Measurements from ENCODE around the gene CADPS. TPM values are rescaled to one million over a fixed set of nuclear protein-coding genes. Genes with fewer than 3 reads are reported as not detected.

CADPS gene
- total RNA-seq, 8 experiments from 2014 or later = 1.6 to 196 (median 90.7) TPM

GRCh38 chr3:62823461-62824050 is 51.7 kb downstream of the CADPS start:
- 42 to 92% (median 80%) methylated on average over 2 to 6 of the region's 6 CpGs for WGBS, 10 experiments
- H3K4me3 ChIP-seq = no peak overlapping the region
- H3K4me1 ChIP-seq (replicated peaks in 1 of 2) = peaks cover 0 to 2% of the 10 kb centered on the region in 2 donors
- H3K27ac ChIP-seq = no peak overlapping the region
- ATAC-seq (replicated peaks in 6 of 8) = peak in 1 of 8 experiments; percentile 29
- in situ Hi-C loops (cut with MboI; ENCODE audit: low pct_unique_long_range_greater_than_20kb in 2 of 9, low sequenced_read_pairs in 9 of 9, unreplicated experiment in 9 of 9) = no loop called here

GRCh38 chr3:62822905-62823304 is 52.3 kb downstream of the CADPS start:
- in situ Hi-C loops (cut with MboI; ENCODE audit: low pct_unique_long_range_greater_than_20kb in 2 of 9, low sequenced_read_pairs in 9 of 9, unreplicated experiment in 9 of 9) = no loop called here
- no peak for ATAC-seq (replicated peaks in 6 of 8)
- Histone ChIP-seq H3K4me3 (no peak overlapping the region), H3K4me1 (replicated peaks in 1 of 2) (peaks cover 0 to 2% of the 10 kb centered on the region in 2 donors), H3K27ac (no peak overlapping the region)
- WGBS, 10 experiments = 56 to 100% (median 100%) methylated on average over 1 of the region's 1 CpG; no CpG with 5 or more reads in 1 of the 10 experiments

DNA sequence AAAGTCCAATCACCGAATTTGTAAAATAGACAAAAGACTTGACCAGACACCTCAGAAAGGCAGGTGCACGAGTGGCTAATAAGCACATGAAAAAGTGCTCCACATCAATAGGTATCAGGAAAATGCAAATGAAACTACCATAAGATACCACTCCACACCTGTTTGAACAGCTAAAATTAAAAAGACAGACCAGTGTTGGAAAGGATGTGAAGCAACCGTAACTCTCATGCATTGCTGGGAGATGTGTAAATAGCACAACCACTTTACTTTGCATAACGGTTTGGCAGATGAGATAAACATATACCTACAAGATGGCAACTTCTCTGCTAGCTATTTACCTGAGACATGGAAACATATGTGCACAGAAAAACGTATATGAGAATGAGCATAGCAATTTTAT is 56.9 kb downstream of the CADPS start:
- WGBS, 10 experiments = 17 to 94% (median 80%) methylated on average over 1 to 5 of the region's 5 CpGs; no CpG with 5 or more reads in 2 of the 10 experiments
- H3K4me1 ChIP-seq (replicated peaks in 1 of 2) = peaks cover 6 to 29% of the 10 kb centered on the region in 2 donors
- in situ Hi-C loops (cut with MboI; ENCODE audit: low pct_unique_long_range_greater_than_20kb in 2 of 9, low sequenced_read_pairs in 9 of 9, unreplicated experiment in 9 of 9) = no loop called here
- ATAC-seq (replicated peaks in 6 of 8) = no peak
- no peak overlapping the region for H3K4me3 ChIP-seq
- no peak overlapping the region for H3K27ac ChIP-seq

- no peak overlapping the region for H3K4me3 ChIP-seq
- no peak for ATAC-seq (replicated peaks in 6 of 8)
- 60 to 100% (median 100%) methylated on average over 1 to 2 of the region's 2 CpGs; no CpG with 5 or more reads in 1 of the 10 experiments for WGBS, 10 experiments
- peaks cover 7 to 36% of the 10 kb centered on the region in 2 donors for H3K4me1 ChIP-seq (replicated peaks in 1 of 2)
- in situ Hi-C loops (cut with MboI; ENCODE audit: low pct_unique_long_range_greater_than_20kb in 2 of 9, low sequenced_read_pairs in 9 of 9, unreplicated experiment in 9 of 9) = no loop called here
- H3K27ac ChIP-seq = no peak overlapping the region
Measured at GRCh38 chr3:62817678-62818077, 57.5 kb downstream of the CADPS start.

- peak in 2 of 8 experiments; percentile 37 to 82 for ATAC-seq (replicated peaks in 6 of 8)
- Histone ChIP-seq H3K4me3 (no peak overlapping the region), H3K4me1 (replicated peaks in 1 of 2) (peaks cover 14 to 53% of the 10 kb centered on the region in 2 donors), H3K27ac (no peak overlapping the region)
- in situ Hi-C loops (cut with MboI; ENCODE audit: low pct_unique_long_range_greater_than_20kb in 2 of 9, low sequenced_read_pairs in 9 of 9, unreplicated experiment in 9 of 9) = no loop called here
Measured at GRCh38 chr3:62815981-62816380, 59.2 kb downstream of the CADPS start.

GRCh38 chr3:62812631-62813030 is 62.6 kb downstream of the CADPS start:
- no peak overlapping the region for H3K4me3 ChIP-seq
- H3K4me1 ChIP-seq (replicated peaks in 1 of 2) = peaks cover 32 to 70% of the 10 kb centered on the region in 2 donors
- in situ Hi-C loops (cut with MboI; ENCODE audit: low pct_unique_long_range_greater_than_20kb in 2 of 9, low sequenced_read_pairs in 9 of 9, unreplicated experiment in 9 of 9) = no loop called here
- WGBS, 10 experiments = 30 to 87% (median 63%) methylated on average over 2 to 3 of the region's 3 CpGs
- H3K27ac ChIP-seq = no peak overlapping the region
- peak in 5 of 8 experiments; percentile 49 to 85 (median 73) for ATAC-seq (replicated peaks in 6 of 8)

DNA sequence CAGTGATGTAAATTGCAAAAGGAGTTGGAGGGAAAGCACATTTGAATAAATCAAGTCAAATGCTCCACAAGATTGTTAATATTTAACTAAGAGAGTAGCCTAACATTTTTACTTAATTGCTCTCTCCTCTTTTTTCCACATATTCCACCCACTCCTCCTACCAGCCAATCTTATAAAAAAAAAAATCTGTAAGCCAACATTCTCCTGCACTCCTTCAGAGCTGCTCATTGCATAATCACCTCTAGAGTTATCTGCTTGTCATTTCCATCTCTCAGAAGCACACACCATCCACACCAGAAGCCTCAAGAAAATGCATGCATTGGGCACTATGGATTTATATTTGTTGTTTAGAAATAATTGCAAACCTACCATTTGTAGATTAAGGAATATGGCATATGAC is 64.1 kb downstream of the CADPS start:
- Histone ChIP-seq H3K4me1 (replicated peaks in 1 of 2) (peaks cover 26 to 62% of the 10 kb centered on the region in 2 donors), H3K27ac (no peak overlapping the region), H3K4me3 (no peak overlapping the region)
- ATAC-seq (replicated peaks in 6 of 8) = peak in 3 of 8 experiments; percentile 53 to 66 (median 59)
- in situ Hi-C loops (cut with MboI; ENCODE audit: low pct_unique_long_range_greater_than_20kb in 2 of 9, low sequenced_read_pairs in 9 of 9, unreplicated experiment in 9 of 9) = no loop called here

GRCh38 chr3:62809369-62809768 is 65.8 kb downstream of the CADPS start:
- H3K4me1 ChIP-seq (replicated peaks in 1 of 2) = peaks cover 36 to 58% of the 10 kb centered on the region in 2 donors
- H3K27ac ChIP-seq = no peak overlapping the region
- peak in 5 of 8 experiments; percentile 42 to 68 (median 56) for ATAC-seq (replicated peaks in 6 of 8)
- no peak overlapping the region for H3K4me3 ChIP-seq
- in situ Hi-C loops (cut with MboI; ENCODE audit: low pct_unique_long_range_greater_than_20kb in 2 of 9, low sequenced_read_pairs in 9 of 9, unreplicated experiment in 9 of 9) = no loop called here
- WGBS, 10 experiments = 0 to 71% (median 46%) methylated on average over 1 of the region's 1 CpG; no CpG with 5 or more reads in 4 of the 10 experiments

DNA sequence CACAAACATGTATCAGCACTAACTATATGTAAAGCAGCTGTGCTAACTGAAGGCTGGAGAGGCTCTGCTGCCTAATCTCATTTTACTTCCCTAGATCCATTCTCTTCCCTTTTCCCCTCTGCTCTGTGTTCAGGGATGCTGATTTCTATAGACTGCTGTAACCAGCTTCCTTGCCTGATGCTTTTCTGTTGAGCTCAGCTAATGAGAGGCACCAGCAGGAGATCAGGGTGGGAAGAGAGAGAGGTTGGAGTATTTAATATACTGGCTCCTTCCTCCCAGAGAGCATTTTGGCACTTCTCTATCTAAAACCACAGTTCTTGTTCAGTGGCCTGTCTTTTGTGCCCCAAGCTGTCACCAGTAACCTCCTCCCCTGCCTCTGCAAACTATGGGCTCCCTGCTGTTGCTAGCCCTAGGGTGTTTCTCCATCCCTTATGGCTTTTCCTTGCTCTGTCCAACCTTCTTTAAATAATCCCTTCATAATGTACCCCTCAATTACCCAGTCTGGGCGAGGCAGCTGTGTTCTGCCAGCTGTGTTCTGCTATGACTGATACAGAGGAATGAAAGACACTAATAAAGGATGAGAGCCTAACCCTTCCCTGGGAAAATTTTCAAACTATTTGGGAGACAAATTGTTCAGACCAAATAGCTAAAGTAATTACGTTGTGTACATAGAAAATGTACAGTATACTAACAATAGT is 69.5 kb downstream of the CADPS start:
- Histone ChIP-seq H3K27ac (no peak overlapping the region), H3K4me1 (replicated peaks in 1 of 2) (peaks cover 26% of the 10 kb centered on the region in 2 donors), H3K4me3 (no peak overlapping the region)
- in situ Hi-C loops (cut with MboI; ENCODE audit: low pct_unique_long_range_greater_than_20kb in 2 of 9, low sequenced_read_pairs in 9 of 9, unreplicated experiment in 9 of 9) = no loop called here
- WGBS, 10 experiments = 15 to 83% (median 70%) methylated on average over 1 to 2 of the region's 2 CpGs; no CpG with 5 or more reads in 3 of the 10 experiments
- peak; percentile 40 to 82 (median 56) for ATAC-seq (replicated peaks in 6 of 8)

- H3K27ac ChIP-seq = no peak overlapping the region
- peak in 4 of 8 experiments; percentile 18 to 55 (median 42) for ATAC-seq (replicated peaks in 6 of 8)
- no peak overlapping the region for H3K4me3 ChIP-seq
- WGBS, 10 experiments = 39 to 100% (median 80%) methylated on average over 1 to 5 of the region's 5 CpGs; no CpG with 5 or more reads in 2 of the 10 experiments
- peaks cover 22 to 24% of the 10 kb centered on the region in 2 donors for H3K4me1 ChIP-seq (replicated peaks in 1 of 2)
- in situ Hi-C loops (cut with MboI; ENCODE audit: low pct_unique_long_range_greater_than_20kb in 2 of 9, low sequenced_read_pairs in 9 of 9, unreplicated experiment in 9 of 9) = no loop called here
Measured at GRCh38 chr3:62805106-62805505, 70.1 kb downstream of the CADPS start.

GRCh38 chr3:62803276-62803675 is 71.9 kb downstream of the CADPS start:
- in situ Hi-C loops (cut with MboI; ENCODE audit: low pct_unique_long_range_greater_than_20kb in 2 of 9, low sequenced_read_pairs in 9 of 9, unreplicated experiment in 9 of 9) = no loop called here
- Histone ChIP-seq H3K27ac (no peak overlapping the region), H3K4me3 (no peak overlapping the region), H3K4me1 (replicated peaks in 1 of 2) (peaks cover 10 to 11% of the 10 kb centered on the region in 2 donors)
- peak in 1 of 8 experiments; percentile 40 for ATAC-seq (replicated peaks in 6 of 8)
- WGBS, 10 experiments = 57 to 80% methylated on average over 1 to 2 of the region's 2 CpGs; no CpG with 5 or more reads in 8 of the 10 experiments

GRCh38 chr3:62798000-62798399 is 77.2 kb downstream of the CADPS start:
- peak in 2 of 8 experiments; percentile 44 to 45 for ATAC-seq (replicated peaks in 6 of 8)
- no peak overlapping the region for H3K4me3 ChIP-seq
- H3K27ac ChIP-seq = no peak overlapping the region
- peaks cover 11 to 15% of the 10 kb centered on the region in 2 donors for H3K4me1 ChIP-seq (replicated peaks in 1 of 2)
- in situ Hi-C loops (cut with MboI; ENCODE audit: low pct_unique_long_range_greater_than_20kb in 2 of 9, low sequenced_read_pairs in 9 of 9, unreplicated experiment in 9 of 9) = no loop called here
- whole genome bisulfite sequencing, 10 experiments = 0 to 90% (median 66%) methylated on average over 1 to 3 of the region's 3 CpGs; no CpG with 5 or more reads in 1 of the 10 experiments

GRCh38 chr3:62797132-62797531 is 78.1 kb downstream of the CADPS start:
- WGBS, 10 experiments = 0 to 61% (median 37%) methylated on average over 2 to 3 of the region's 3 CpGs; no CpG with 5 or more reads in 3 of the 10 experiments
- in situ Hi-C loops (cut with MboI; ENCODE audit: low pct_unique_long_range_greater_than_20kb in 2 of 9, low sequenced_read_pairs in 9 of 9, unreplicated experiment in 9 of 9) = no loop called here
- peaks cover 11 to 15% of the 10 kb centered on the region in 2 donors for H3K4me1 ChIP-seq (replicated peaks in 1 of 2)
- peak in 2 of 8 experiments; percentile 17 to 73 for ATAC-seq (replicated peaks in 6 of 8)
- no peak overlapping the region for H3K4me3 ChIP-seq
- no peak overlapping the region for H3K27ac ChIP-seq

Measured in motor neuron (in vitro differentiated cells).